Measurements from ENCODE around the gene TRIM29.
"Not testable (repeated sequence)": the region's sequence is repeated elsewhere in the genome, so short reads cannot be mapped to it uniquely, and the experiment has no call there.

TRIM29 gene
- 0 to 0.72 (median 0.04) reads per million in 18 experiments for total RNA-seq

- DNase-seq = no peak
Observed at GRCh38 chr11:120137611-120138521, at the start of gene TRIM29. TSS of gene TRIM29 (minus strand) at chr11:120138113. CDS start at chr11:120138031, 82 bp downstream.

- no peak for DNase-seq
Observed at GRCh38 chr11:120186774-120187591, 49.1 kb upstream of the TRIM29 start.

- DNase-seq = no peak
Observed at GRCh38 chr11:120186456-120186773, 48.5 kb upstream of the TRIM29 start.

GRCh38 chr11:120185706-120186455 is 48.0 kb upstream of the TRIM29 start:
- no peak for DNase-seq

GRCh38 chr11:120184946-120185705 is 47.2 kb upstream of the TRIM29 start:
- DNase-seq = no peak

- no peak for DNase-seq
Observed at GRCh38 chr11:120184371-120184945, 46.5 kb upstream of the TRIM29 start.

GRCh38 chr11:120183701-120184141 is 45.8 kb upstream of the TRIM29 start:
- no peak for DNase-seq

- peak; percentile 34 to 47 for DNase-seq
Observed at GRCh38 chr11:120182790-120183491, 45.0 kb upstream of the TRIM29 start.

- no peak for DNase-seq
Observed at GRCh38 chr11:120182372-120182771, 44.5 kb upstream of the TRIM29 start.

GRCh38 chr11:120181376-120181975 is 43.6 kb upstream of the TRIM29 start:
- DNase-seq = no peak

- peak in 1 of 2 donors; percentile 26 for DNase-seq
Observed at GRCh38 chr11:120180551-120181232, 42.8 kb upstream of the TRIM29 start.

- DNase-seq = not testable (repeated sequence)
Observed at GRCh38 chr11:120180063-120180462, 42.1 kb upstream of the TRIM29 start.

- no peak for DNase-seq
Observed at GRCh38 chr11:120179057-120179672, 41.3 kb upstream of the TRIM29 start.

GRCh38 chr11:120178561-120179056 is 40.7 kb upstream of the TRIM29 start:
- DNase-seq = no peak

GRCh38 chr11:120174866-120175265 is 37.0 kb upstream of the TRIM29 start:
- no peak for DNase-seq

GRCh38 chr11:120173807-120174206 is 35.9 kb upstream of the TRIM29 start:
- DNase-seq = no peak

GRCh38 chr11:120173019-120173705 is 35.2 kb upstream of the TRIM29 start:
- DNase-seq = no peak

Data from inflammatory macrophage (primary cell).